PC-3 (cell line): ENCODE results near the gene OR56B1.

Experiments used
- EZH2 ChIP-seq: fragments of 300-600 bp; sonication (generic); IDR thresholded peaks from one replicate; pipeline ENCODE4 v1.6.1; 2017; ENCODE audit warnings: antibody characterized with exemption, mild to moderate bottlenecking, low read length; ENCODE audit not compliant: unreplicated experiment
- TF ChIP-seq, protein P1 (sequence below): fragments of 300-600 bp; sonication (generic); conservative IDR thresholded peaks from 2 replicates; pipeline ENCODE4 v1.5.1; 2017; ENCODE audit warnings: antibody characterized with exemption, low read depth, mild to moderate bottlenecking, low read length

DNA sequence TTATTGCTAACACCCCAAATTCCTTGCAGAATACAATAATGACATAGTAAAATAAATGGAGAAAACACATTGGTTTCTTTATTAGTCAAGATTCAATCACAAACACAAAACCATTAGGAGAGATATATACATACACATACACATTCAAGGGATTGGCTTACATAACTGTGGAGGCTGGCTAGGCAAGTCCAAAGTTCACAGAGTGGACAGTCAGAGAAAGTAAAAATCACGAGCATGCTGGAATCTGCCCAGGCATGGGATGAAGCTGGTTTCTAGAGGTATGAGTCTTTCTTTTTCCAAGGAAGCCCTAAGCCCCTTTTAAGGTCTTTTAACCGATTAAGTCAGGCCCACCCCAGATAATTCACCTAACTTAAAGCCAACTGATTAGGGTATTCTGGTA lies 13.6 kb upstream of the OR56B1 start:
- TF ChIP-seq, protein P1, sequence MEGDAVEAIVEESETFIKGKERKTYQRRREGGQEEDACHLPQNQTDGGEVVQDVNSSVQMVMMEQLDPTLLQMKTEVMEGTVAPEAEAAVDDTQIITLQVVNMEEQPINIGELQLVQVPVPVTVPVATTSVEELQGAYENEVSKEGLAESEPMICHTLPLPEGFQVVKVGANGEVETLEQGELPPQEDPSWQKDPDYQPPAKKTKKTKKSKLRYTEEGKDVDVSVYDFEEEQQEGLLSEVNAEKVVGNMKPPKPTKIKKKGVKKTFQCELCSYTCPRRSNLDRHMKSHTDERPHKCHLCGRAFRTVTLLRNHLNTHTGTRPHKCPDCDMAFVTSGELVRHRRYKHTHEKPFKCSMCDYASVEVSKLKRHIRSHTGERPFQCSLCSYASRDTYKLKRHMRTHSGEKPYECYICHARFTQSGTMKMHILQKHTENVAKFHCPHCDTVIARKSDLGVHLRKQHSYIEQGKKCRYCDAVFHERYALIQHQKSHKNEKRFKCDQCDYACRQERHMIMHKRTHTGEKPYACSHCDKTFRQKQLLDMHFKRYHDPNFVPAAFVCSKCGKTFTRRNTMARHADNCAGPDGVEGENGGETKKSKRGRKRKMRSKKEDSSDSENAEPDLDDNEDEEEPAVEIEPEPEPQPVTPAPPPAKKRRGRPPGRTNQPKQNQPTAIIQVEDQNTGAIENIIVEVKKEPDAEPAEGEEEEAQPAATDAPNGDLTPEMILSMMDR: no peak
- TF ChIP-seq EZH2: no peak
